Peyer's patch (tissue), 4 donors: ENCODE measurements around the gene SLAMF1. TPM values are rescaled to one million over a fixed set of nuclear protein-coding genes. Genes with fewer than 3 reads are reported as not detected.
"Not testable (repeated sequence)": the region's sequence is repeated elsewhere in the genome, so short reads cannot be mapped to it uniquely, and the experiment has no call there.

Source experiments
- DNase-seq, 3 donors: peaks; one replicate each; pipeline ENCODE4 v3.0.0-alpha.2; 2017 to 2019
- H3K27ac ChIP-seq, 4 donors: fragments of 200-600 bp; sonication (generic); one replicate each; pipeline ENCODE4 v1.5.1; 2016 to 2019
- H3K27me3 ChIP-seq, 2 donors: fragments of 200-600 bp; sonication (generic); one replicate each; pipeline ENCODE4 v1.5.1; 2019
- H3K36me3 ChIP-seq, 3 donors: fragments of 200-600 bp; sonication (generic); one replicate each; pipeline ENCODE4 v1.5.1; 2016 to 2019
- H3K4me1 ChIP-seq, 4 donors: fragments of 200-600 bp; sonication (generic); one replicate each; pipeline ENCODE4 v1.5.1; 2016 to 2019
- H3K4me3 ChIP-seq, 4 donors: fragments of 200-600 bp; sonication (generic); 1 replicate in 3 of 4; 2 replicates in 1 of 4; pipeline ENCODE4 v1.5.1; 2016 to 2019; ENCODE audit warnings: mild to moderate bottlenecking in 1 of 4
- H3K9me3 ChIP-seq, 4 donors: fragments of 200-600 bp; sonication (generic); one replicate each; pipeline ENCODE4 v1.5.1; 2016 to 2019; ENCODE audit warnings: mild to moderate bottlenecking in 1 of 4
- CTCF ChIP-seq, 6 experiments: fragments of 450-650 bp in 4 of 6; fragments of 200-600 bp in 2 of 6; sonication (generic) in 1 of 6; IDR thresholded peaks; one replicate each; pipeline ENCODE4 v1.5.1; 2017 to 2019; ENCODE audit warnings: antibody characterized with exemption in 6 of 6, mild to moderate bottlenecking in 3 of 6, moderate library complexity in 1 of 6
- POLR2A ChIP-seq, 2 donors: fragments of 450-650 bp; IDR thresholded peaks; one replicate each; pipeline ENCODE4 v1.5.1; 2017; ENCODE audit warnings: antibody characterized with exemption in 2 of 2, mild to moderate bottlenecking in 2 of 2, moderate library complexity in 2 of 2
- total RNA-seq, 4 donors: library from RNA; depleted of rRNA; stranded (reverse); fragments of >200 nt; gene quantifications; one replicate each; pipeline ENCODE4 v1.1.0, GENCODE V29; 2016

Gene SLAMF1
- total RNA-seq, 4 donors from 2014 or later: 2.5 to 9.1 (median 6.0) TPM; not detected in 1

GRCh38 chr1:160631983-160632625, 14.7 kb downstream of the SLAMF1 start:
- H3K27ac ChIP-seq: peak overlapping the region in 3 of 4 donors; percentile 15 to 31 (median 22)
- H3K27me3 ChIP-seq: no peaks in the 10 kb centered on the region
- no peak for DNase-seq
- H3K4me1 ChIP-seq: no peaks in the 10 kb centered on the region
- no peaks in the 10 kb centered on the region for H3K9me3 ChIP-seq
- TF ChIP-seq POLR2A (IDR thresholded peaks at IDR 0.05): no peak
- no peak for TF ChIP-seq CTCF (IDR thresholded peaks at IDR 0.05)
- no peaks in the 10 kb centered on the region for H3K36me3 ChIP-seq
- H3K4me3 ChIP-seq: no peak overlapping the region

- TF ChIP-seq POLR2A (IDR thresholded peaks at IDR 0.05): no peak
- no peak for TF ChIP-seq CTCF (IDR thresholded peaks at IDR 0.05)
- H3K9me3 ChIP-seq: no peaks in the 10 kb centered on the region
- no peaks in the 10 kb centered on the region for H3K4me1 ChIP-seq
- H3K36me3 ChIP-seq: no peaks in the 10 kb centered on the region
- H3K27ac ChIP-seq: peak overlapping the region; percentile 26 to 65 (median 58)
- H3K4me3 ChIP-seq: no peak overlapping the region
- H3K27me3 ChIP-seq: no peaks in the 10 kb centered on the region
- no peak for DNase-seq
Observed at GRCh38 chr1:160630523-160631451, 16.1 kb downstream of the SLAMF1 start.

GRCh38 chr1:160629286-160630210, 17.3 kb downstream of the SLAMF1 start:
- no peaks in the 10 kb centered on the region for H3K36me3 ChIP-seq
- peak overlapping the region; percentile 58 to 74 (median 66) for H3K27ac ChIP-seq
- H3K4me3 ChIP-seq: no peak overlapping the region
- no peak for TF ChIP-seq CTCF (IDR thresholded peaks at IDR 0.05)
- no peak for TF ChIP-seq POLR2A (IDR thresholded peaks at IDR 0.05)
- no peaks in the 10 kb centered on the region for H3K9me3 ChIP-seq
- peaks cover 0 to 3% (median 0%) of the 10 kb centered on the region in 4 donors for H3K4me1 ChIP-seq
- H3K27me3 ChIP-seq: no peaks in the 10 kb centered on the region
- peak in 2 of 3 donors; percentile 70 to 84 for DNase-seq

GRCh38 chr1:160628799-160629263, 18.0 kb downstream of the SLAMF1 start:
- Histone ChIP-seq H3K4me3 (no peak overlapping the region), H3K4me1 (peaks cover 0 to 9% (median 0%) of the 10 kb centered on the region in 4 donors), H3K27me3 (no peaks in the 10 kb centered on the region), H3K27ac (peak overlapping the region; percentile 58 to 74 (median 66)), H3K9me3 (no peaks in the 10 kb centered on the region), H3K36me3 (no peaks in the 10 kb centered on the region)
- no peak for DNase-seq
- TF ChIP-seq CTCF (IDR thresholded peaks at IDR 0.05) (no peak), POLR2A (IDR thresholded peaks at IDR 0.05) (no peak)

GRCh38 chr1:160627677-160628289, 19.1 kb downstream of the SLAMF1 start:
- DNase-seq, H3K9me3 ChIP-seq, H3K36me3 ChIP-seq, H3K4me3 ChIP-seq, H3K4me1 ChIP-seq, H3K27ac ChIP-seq, H3K27me3 ChIP-seq: not testable (repeated sequence)
